ENCODE results near the gene CST11.
"Not testable (repeated sequence)": the region's sequence is repeated elsewhere in the genome, so short reads cannot be mapped to it uniquely, and the experiment has no call there.

DNA sequence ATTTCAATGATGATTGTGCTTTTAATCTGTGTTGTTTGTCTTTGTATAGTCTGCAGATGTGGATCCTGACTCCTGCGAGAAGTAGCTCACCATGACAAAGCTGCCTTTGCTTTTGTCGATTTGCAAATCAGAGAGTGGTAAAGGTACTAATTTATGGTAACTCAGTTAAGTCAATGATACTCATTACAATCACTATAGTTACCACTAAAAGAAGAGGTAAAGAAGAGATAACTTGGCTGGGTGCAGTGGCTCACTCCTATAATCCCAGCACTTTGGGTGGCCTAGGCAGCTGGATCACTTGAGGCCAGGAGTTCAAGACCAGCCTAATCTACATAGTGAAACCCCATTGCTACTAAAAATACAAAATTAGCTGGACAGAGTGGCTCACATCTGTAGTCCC, 20.6 kb upstream of the CST11 start:
- not testable (repeated sequence) for TF ChIP-seq CTCF (IDR thresholded peaks at IDR 0.05; ENCODE audit: insufficient read depth, low read length); GABPA (IDR thresholded peaks at IDR 0.05; ENCODE audit: low read depth); POLR2AphosphoS5 (IDR thresholded peaks at IDR 0.05; ENCODE audit: low read depth)
- TF ChIP-seq, protein P1, sequence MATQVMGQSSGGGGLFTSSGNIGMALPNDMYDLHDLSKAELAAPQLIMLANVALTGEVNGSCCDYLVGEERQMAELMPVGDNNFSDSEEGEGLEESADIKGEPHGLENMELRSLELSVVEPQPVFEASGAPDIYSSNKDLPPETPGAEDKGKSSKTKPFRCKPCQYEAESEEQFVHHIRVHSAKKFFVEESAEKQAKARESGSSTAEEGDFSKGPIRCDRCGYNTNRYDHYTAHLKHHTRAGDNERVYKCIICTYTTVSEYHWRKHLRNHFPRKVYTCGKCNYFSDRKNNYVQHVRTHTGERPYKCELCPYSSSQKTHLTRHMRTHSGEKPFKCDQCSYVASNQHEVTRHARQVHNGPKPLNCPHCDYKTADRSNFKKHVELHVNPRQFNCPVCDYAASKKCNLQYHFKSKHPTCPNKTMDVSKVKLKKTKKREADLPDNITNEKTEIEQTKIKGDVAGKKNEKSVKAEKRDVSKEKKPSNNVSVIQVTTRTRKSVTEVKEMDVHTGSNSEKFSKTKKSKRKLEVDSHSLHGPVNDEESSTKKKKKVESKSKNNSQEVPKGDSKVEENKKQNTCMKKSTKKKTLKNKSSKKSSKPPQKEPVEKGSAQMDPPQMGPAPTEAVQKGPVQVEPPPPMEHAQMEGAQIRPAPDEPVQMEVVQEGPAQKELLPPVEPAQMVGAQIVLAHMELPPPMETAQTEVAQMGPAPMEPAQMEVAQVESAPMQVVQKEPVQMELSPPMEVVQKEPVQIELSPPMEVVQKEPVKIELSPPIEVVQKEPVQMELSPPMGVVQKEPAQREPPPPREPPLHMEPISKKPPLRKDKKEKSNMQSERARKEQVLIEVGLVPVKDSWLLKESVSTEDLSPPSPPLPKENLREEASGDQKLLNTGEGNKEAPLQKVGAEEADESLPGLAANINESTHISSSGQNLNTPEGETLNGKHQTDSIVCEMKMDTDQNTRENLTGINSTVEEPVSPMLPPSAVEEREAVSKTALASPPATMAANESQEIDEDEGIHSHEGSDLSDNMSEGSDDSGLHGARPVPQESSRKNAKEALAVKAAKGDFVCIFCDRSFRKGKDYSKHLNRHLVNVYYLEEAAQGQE (IDR thresholded peaks at IDR 0.05; ENCODE audit: insufficient replicate concordance, low read depth), result not testable (repeated sequence)

All from HL-60 (cell line).